Measurements from ENCODE around the gene TFIP11.

The TFIP11 gene

DNA sequence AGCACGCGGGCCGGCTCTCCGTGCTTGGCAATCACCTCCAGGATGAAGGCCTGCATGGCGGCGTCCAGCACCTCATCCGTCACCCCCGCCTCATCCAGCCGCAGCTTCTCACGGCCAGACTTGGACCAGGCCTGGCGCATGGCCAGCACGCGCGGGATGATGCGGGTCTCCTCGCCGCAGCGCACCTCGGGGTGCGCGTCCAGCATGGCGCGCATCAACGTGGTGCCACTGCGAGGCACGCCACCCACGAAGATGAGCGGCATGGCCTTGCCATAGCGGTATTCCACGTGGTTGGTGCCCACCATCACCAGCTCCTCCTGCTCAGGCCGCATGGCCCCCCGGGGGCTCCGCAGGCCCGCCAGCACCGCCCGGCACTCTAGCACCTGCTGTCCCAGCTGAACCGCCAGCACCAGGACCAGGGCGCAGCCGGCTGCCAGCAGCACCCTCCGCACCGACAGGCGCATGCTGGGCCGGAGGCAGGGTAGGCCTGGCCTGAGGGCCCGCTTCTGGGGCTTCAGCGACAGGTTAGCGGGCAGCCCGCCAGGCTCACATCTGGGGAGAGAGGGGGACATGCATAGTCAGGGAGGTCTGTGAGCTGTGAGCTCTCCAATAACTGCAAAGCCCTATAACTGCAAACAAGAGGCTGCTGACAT is 29.0 kb upstream of the TFIP11 start:
- no peaks in the 10 kb centered on the region for H3K27me3 ChIP-seq
- no peak overlapping the region for H3K27ac ChIP-seq
- no peak overlapping the region for H3K4me3 ChIP-seq (ENCODE audit: low read depth in 1 of 2, low read length in 1 of 2)
- TF ChIP-seq, protein P1, sequence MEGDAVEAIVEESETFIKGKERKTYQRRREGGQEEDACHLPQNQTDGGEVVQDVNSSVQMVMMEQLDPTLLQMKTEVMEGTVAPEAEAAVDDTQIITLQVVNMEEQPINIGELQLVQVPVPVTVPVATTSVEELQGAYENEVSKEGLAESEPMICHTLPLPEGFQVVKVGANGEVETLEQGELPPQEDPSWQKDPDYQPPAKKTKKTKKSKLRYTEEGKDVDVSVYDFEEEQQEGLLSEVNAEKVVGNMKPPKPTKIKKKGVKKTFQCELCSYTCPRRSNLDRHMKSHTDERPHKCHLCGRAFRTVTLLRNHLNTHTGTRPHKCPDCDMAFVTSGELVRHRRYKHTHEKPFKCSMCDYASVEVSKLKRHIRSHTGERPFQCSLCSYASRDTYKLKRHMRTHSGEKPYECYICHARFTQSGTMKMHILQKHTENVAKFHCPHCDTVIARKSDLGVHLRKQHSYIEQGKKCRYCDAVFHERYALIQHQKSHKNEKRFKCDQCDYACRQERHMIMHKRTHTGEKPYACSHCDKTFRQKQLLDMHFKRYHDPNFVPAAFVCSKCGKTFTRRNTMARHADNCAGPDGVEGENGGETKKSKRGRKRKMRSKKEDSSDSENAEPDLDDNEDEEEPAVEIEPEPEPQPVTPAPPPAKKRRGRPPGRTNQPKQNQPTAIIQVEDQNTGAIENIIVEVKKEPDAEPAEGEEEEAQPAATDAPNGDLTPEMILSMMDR (IDR thresholded peaks at IDR 0.05), result no peak
- peaks cover 95% of the 10 kb centered on the region for H3K36me3 ChIP-seq
- H3K4me1 ChIP-seq (ENCODE audit: control insufficient read depth in 1 of 2, insufficient read depth in 1 of 2, low read depth in 1 of 2, low read length in 1 of 2), result peaks cover 0 to 3% of the 10 kb centered on the region in 2 experiments
- no peaks in the 10 kb centered on the region for H3K9me3 ChIP-seq

GRCh38 chr22:26540119-26540518 is 27.8 kb upstream of the TFIP11 start:
- Histone ChIP-seq H3K9me3 (no peaks in the 10 kb centered on the region), H3K36me3 (peaks cover 100% of the 10 kb centered on the region), H3K4me1 (ENCODE audit: control insufficient read depth in 1 of 2, insufficient read depth in 1 of 2, low read depth in 1 of 2, low read length in 1 of 2) (peaks cover 0 to 5% of the 10 kb centered on the region in 2 experiments), H3K27ac (no peak overlapping the region), H3K27me3 (no peaks in the 10 kb centered on the region), H3K4me3 (ENCODE audit: low read depth in 1 of 2, low read length in 1 of 2) (no peak overlapping the region)
- TF ChIP-seq, protein P1 (IDR thresholded peaks at IDR 0.05), result no peak

GRCh38 chr22:26536762-26537134 is 24.5 kb upstream of the TFIP11 start:
- Histone ChIP-seq H3K36me3 (peaks cover 99% of the 10 kb centered on the region), H3K9me3 (no peaks in the 10 kb centered on the region), H3K4me1 (ENCODE audit: control insufficient read depth in 1 of 2, insufficient read depth in 1 of 2, low read depth in 1 of 2, low read length in 1 of 2) (peaks cover 0 to 5% of the 10 kb centered on the region in 2 experiments), H3K27ac (no peak overlapping the region), H3K4me3 (ENCODE audit: low read depth in 1 of 2, low read length in 1 of 2) (no peak overlapping the region), H3K27me3 (no peaks in the 10 kb centered on the region)
- TF ChIP-seq, protein P1 (IDR thresholded peaks at IDR 0.05), result no peak

DNA sequence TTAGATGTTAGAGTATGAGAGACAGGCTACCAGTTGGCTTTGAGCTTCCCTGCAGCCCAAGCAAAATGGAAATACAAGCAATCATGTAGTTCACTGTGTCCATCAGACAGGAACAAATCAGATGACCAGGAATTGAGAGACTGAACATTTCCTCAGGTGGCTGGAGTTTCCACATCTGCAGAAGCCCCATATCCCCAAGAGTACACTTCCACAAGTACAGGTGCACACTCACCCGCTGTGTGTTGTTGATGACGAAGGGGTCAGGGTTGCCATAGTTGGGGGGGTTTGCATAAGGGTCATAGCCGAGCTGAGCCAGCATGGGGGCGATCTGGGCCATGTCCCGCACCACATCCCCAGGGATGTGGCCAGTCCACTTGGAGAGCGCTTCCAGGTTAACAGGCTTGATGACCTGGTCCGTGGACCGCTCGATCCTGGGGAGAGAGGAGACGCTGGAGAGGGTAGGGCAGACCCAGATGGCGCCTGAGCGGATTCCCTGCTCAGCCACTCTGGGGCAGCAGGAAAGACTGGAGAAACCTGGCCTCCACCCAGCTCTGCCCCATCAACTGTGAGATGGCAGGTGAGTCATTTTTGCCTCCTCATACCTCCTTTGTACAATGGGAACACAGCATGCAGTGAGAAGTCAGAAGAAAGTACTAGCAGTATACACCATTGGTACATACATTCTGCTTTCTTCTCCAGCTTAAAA is 23.9 kb upstream of the TFIP11 start:
- Histone ChIP-seq H3K36me3 (peaks cover 99% of the 10 kb centered on the region), H3K9me3 (no peaks in the 10 kb centered on the region), H3K4me3 (ENCODE audit: low read depth in 1 of 2, low read length in 1 of 2) (no peak overlapping the region), H3K27ac (no peak overlapping the region), H3K27me3 (no peaks in the 10 kb centered on the region), H3K4me1 (ENCODE audit: control insufficient read depth in 1 of 2, insufficient read depth in 1 of 2, low read depth in 1 of 2, low read length in 1 of 2) (peaks cover 0 to 5% of the 10 kb centered on the region in 2 experiments)
- TF ChIP-seq, protein P1 (IDR thresholded peaks at IDR 0.05), result no peak

DNA sequence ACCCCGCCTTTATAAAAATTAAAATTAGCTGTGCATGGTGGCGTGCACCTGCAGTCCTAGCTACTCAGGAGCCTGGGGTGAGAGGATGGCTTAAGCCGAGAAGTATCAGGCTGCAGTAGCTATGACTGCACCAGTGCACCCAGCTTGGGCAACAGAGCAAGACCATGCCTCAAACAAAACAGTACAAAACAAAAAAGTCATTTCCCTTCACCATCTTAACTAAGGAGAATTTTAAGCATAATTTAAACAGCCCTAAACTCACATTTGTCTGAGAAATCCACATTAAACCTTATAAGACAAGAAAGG is 23.3 kb upstream of the TFIP11 start:
- Histone ChIP-seq H3K9me3 (no peaks in the 10 kb centered on the region), H3K36me3 (peaks cover 99% of the 10 kb centered on the region), H3K27ac (no peak overlapping the region), H3K27me3 (no peaks in the 10 kb centered on the region), H3K4me3 (ENCODE audit: low read depth in 1 of 2, low read length in 1 of 2) (no peak overlapping the region), H3K4me1 (ENCODE audit: control insufficient read depth in 1 of 2, insufficient read depth in 1 of 2, low read depth in 1 of 2, low read length in 1 of 2) (peaks cover 0 to 9% of the 10 kb centered on the region in 2 experiments)
- TF ChIP-seq, protein P1 (IDR thresholded peaks at IDR 0.05), result no peak

Data from neutrophil (primary cell).